GM21367 (cell line): ENCODE measurements around the gene ABO.
"Not testable (repeated sequence)": the region's sequence is repeated elsewhere in the genome, so short reads cannot be mapped to it uniquely, and the experiment has no call there.

ENCODE experiments used
- ATAC-seq: cut with Tn5 transposase; IDR thresholded peaks from one replicate; pipeline ENCODE4 v1.9.1; 2021; ENCODE audit not compliant: unreplicated experiment

Gene ABO

GRCh38 chr9:133246991-133247390 lies 28.0 kb downstream of the ABO start:
- ATAC-seq: no peak

DNA sequence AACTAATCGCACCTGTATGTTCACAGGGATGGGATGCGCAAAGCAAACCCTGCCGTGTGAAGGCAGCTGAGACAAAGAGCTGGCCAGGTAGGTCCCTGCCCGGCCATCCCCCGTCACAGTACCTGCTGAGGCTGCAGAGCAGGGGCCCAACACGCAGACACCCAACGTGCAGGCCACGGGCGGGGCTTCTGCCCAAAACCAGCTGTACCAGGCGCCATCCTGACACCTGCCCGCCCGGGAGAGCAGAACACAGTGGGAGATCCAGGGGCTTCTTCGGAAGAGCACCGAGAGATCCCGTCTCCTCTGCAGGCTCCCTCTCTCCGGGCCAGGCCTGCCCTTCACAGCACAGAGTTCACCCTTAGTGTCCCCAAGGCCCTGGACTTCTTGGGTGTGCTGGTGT lies 28.4 kb downstream of the ABO start:
- ATAC-seq: no peak

GRCh38 chr9:133242991-133243390 lies 32.0 kb downstream of the ABO start:
- no peak for ATAC-seq

DNA sequence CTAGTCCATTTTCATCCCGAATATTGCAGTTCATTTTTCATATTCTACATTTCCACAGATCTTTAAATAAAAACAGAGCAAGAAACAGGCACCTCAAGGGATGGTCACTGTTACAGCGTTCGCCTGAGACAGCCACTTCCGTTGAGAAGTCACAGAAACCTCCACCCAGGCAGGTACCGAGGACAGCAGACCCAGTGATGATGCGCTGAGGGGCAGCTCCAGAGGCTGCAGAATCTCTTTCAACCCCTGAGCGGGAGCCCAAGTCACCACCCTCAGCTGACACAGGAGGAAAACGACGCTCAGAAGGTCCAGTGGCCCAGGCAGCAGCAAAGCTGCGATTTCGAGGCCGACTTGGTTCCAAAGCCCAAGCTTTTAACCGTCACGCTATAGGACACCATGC lies 32.8 kb downstream of the ABO start:
- ATAC-seq: no peak

DNA sequence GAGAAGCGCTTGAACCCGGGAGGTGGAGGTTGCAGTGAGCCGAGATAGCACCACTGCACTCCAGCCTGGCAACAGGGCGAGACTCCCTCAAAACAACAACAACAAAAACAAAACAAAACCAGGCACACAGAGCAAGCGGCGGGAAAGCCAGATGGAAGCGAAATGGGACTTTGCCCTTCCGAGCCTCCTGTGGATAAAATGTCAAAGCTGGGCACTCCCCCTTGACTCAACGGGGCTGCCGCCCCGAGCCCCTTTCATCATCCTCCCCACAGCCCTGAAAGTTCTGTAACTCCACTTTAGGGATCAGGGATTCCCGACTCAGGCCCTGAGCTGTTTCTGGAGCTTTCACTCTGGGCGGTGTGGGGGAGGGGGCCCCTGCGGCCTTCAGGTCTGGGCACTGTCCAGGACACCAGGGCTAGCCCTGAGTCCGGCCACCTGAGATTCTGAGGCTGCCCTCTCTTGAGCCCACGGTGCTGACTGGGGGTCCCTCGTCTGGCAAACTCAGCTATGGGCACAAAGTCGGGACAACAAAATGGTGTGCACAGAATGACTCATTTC lies 35.4 kb downstream of the ABO start:
- no peak for ATAC-seq

DNA sequence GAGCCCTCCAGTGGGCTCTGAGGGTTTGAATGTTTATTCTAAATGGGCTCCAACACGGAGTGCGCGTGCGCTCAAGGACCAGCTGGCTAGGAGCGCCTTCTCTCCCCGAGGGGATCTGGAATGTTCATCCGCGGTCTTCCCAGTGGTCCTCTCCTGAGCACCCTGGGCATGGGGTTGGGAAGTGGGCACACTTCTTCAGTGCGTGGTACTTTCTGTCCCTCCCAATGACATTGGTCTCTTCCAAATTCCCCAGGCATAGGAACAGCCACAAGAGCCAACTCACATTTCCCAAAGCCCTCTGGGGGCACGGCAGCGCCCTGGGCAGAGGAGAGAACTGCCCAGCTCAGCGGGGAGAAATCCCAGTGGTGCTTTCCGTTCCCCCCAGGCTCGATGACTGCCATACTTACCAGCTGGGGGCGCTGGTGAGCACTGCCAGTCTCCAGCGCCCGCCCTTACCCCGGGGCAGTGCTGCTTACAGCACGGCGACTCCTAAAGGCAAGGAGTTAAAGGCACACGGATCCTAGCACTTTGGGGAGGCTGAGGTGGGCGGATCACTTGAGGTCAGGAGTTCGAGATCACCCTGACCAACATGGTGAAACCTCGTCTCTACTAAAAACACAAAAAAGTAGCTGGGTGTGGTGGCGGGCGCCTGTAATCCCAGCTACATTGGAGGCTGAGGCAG lies 36.0 kb downstream of the ABO start:
- no peak for ATAC-seq

- no peak for ATAC-seq
Measured at GRCh38 chr9:133238272-133238850, 36.6 kb downstream of the ABO start.

DNA sequence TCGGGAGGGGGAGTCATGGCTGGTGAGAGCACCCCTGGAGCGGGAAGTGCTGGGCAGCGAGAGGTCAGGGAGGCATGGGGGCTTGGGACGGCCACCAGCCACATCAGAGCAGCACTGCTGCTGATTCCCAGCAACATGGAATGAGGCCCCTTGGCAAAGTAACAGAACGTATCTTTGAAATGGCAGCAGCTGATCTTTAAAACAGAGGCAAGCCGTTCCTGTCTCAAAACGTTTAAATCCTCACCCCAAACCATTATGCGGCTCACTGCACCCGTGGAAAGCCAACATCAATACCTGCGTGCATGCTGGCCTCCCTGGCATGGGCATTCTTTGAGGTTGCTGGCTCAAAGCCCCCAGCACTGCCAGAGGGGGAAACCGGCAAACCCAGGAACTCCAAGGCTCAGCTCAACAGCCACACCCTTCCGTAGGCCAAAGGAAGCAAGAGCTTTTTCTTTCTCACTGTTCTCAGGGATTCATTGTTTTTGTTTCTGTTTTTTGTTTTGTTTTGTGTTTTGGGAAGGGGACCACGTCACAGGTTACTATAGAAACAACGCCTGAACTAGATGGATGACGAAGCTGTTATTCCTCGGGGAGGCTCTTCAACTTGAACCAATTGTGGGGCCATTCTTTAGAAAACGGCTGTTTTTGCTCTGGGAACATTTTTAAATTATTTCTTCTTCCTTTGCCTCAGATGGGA lies 37.8 kb downstream of the ABO start:
- ATAC-seq: no peak

GRCh38 chr9:133236291-133237034 lies 38.5 kb downstream of the ABO start:
- ATAC-seq: not testable (repeated sequence)

- ATAC-seq: no peak
Measured at GRCh38 chr9:133235549-133236222, 39.3 kb downstream of the ABO start.

- no peak for ATAC-seq
Measured at GRCh38 chr9:133234577-133235322, 40.3 kb downstream of the ABO start.

- ATAC-seq: no peak
Measured at GRCh38 chr9:133233681-133234432, 41.1 kb downstream of the ABO start.

DNA sequence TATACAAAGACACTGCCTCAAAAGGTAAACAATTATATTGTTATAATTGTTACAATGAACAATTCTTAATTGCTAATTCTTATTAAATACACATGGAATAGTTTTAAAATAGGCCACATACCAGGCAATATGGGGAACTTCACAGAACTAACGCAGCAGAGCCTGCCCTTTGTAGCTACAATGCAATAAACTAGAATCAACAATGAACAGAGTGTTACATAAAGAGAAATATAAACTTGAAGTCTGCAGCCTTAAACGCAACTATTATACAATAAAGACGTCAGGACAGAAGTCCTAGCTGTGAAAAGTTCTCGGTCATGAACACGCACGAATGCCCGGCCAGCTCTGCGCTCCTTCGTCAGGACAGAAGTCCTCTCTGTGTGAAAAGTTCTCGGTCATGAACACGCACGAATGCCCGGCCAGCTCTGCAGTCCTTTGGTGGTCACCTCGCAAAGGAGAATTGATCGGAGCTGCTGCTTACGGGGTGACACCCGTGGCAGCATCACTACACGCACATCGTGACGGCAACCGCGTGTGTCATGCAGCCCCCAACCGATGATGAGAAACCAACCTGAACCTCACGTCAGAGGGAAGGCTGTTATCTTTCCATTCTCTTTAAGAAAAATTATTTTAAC lies 43.0 kb downstream of the ABO start:
- ATAC-seq: not testable (repeated sequence)

- not testable (repeated sequence) for ATAC-seq
Measured at GRCh38 chr9:133230514-133230913, 44.5 kb downstream of the ABO start.

- ATAC-seq: no peak
Measured at GRCh38 chr9:133230093-133230492, 44.9 kb downstream of the ABO start.

- ATAC-seq: not testable (repeated sequence)
Measured at GRCh38 chr9:133228474-133229193, 46.4 kb downstream of the ABO start.

DNA sequence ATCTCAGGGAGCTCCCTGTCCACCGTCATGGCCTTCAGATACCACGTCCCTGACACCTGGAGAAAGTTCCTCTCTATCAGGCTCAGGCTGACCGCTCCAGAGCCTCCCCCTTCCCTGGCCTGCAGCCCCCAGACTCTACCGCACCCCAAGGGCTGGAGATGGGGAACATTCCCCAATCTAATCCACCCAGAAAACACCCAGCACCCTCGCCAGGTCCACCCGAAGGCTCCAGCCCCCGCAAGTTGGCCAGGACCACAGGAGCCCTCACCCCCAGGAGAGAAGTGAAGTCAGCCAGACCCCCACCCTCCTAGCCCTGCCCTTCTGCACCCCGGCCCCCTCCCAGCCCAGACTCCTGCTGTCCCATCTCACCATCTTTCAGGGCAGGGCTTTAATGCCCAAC lies 47.0 kb downstream of the ABO start:
- not testable (repeated sequence) for ATAC-seq

- ATAC-seq: no peak
Measured at GRCh38 chr9:133227242-133227860, 47.6 kb downstream of the ABO start.
